22Rv1 (cell line): Measurements from ENCODE around the gene NPIPA2.
"Not testable (repeated sequence)": the region's sequence is repeated elsewhere in the genome, so short reads cannot be mapped to it uniquely, and the experiment has no call there.

Experiments
- ZFX ChIP-seq: fragments of 450-650 bp; IDR thresholded peaks from 2 replicates; pipeline ENCODE4 v1.6.1; 2017; ENCODE audit warnings: antibody characterized with exemption, borderline replicate concordance
- TF ChIP-seq, protein P1 (sequence below): fragments of 450-650 bp; IDR thresholded peaks from 2 replicates; pipeline ENCODE4 v1.5.1; 2017; ENCODE audit warnings: mild to moderate bottlenecking

DNA sequence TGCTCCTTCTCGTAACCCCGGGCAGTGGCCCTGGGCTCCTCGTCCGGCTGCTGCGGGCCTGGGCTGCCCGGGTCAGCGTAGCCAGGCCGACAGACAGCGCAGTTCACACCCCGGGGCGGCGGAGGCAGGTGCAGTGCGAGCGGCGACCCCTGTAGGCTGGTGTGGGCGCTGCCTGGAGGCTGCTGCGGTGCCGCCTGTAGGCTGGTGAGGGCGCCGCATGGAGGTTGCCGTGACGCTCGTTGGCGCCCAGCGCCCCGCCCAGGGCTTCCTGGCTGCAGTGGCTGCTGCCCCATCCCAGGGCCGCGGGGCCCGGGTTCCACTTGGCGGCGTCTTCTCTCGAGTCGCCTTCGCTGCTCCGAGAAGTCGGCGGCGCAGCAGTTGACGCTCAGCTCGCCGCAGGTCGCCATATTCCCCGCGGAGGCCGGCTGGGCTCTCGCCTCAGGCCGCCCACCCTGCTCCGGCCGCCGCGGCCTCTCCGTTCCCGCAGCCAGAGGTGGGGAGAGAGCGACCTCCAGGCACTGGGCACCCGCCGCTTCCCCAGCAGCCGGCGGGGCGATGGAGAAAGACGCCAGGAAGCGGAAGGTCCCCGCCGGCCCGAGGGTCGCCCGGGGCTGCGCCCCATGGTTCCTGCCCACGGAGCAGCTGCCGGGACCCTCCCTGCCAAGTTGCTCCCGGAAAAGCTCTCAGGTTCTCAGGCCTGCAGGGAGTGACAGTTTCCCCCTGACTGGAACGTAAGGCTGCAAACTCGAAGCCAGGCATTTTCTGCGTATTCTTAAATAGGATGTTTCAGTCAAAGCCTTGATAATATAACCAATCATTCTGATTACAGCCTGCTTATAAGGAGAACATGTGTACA is at the start of gene NPIPA2:
- TF ChIP-seq, protein P1, sequence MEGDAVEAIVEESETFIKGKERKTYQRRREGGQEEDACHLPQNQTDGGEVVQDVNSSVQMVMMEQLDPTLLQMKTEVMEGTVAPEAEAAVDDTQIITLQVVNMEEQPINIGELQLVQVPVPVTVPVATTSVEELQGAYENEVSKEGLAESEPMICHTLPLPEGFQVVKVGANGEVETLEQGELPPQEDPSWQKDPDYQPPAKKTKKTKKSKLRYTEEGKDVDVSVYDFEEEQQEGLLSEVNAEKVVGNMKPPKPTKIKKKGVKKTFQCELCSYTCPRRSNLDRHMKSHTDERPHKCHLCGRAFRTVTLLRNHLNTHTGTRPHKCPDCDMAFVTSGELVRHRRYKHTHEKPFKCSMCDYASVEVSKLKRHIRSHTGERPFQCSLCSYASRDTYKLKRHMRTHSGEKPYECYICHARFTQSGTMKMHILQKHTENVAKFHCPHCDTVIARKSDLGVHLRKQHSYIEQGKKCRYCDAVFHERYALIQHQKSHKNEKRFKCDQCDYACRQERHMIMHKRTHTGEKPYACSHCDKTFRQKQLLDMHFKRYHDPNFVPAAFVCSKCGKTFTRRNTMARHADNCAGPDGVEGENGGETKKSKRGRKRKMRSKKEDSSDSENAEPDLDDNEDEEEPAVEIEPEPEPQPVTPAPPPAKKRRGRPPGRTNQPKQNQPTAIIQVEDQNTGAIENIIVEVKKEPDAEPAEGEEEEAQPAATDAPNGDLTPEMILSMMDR, result not testable (repeated sequence)
- TF ChIP-seq ZFX, result not testable (repeated sequence)
